HepG2 (cell line): ENCODE data around the gene CECR2. TPM values are rescaled to one million over a fixed set of nuclear protein-coding genes. Genes with fewer than 3 reads are reported as not detected.

Experiments
- ATAC-seq: fragments of 200-7000 bp; cut with Tn5 transposase; 3 replicates; pipeline ENCODE4 v1.9.1; 2020; ENCODE audit warnings: mild to moderate bottlenecking, moderate library complexity
- BruUV-seq: library from RNA; stranded (reverse); fragments of 400-500 nt; replicated peaks from 2 replicates; lab custom pipeline; 2021; lab: Mats Ljungman, UMichigan
- CTCF ChIA-PET: fragments of 300-600 bp; formaldehyde crosslinking; extraction: SDS; loops from one replicate; lab custom pipeline; 2021; ENCODE audit warnings: low total read pairs, inconsistent platforms, low intra/inter-chr PET ratio; lab: Yijun Ruan, JAX
- POLR2A ChIA-PET: fragments of 350-600 bp; sonication (Branson Sonifier 250); formaldehyde crosslinking; loops from one replicate; lab custom pipeline; 2020; ENCODE audit warnings: antibody characterized with exemption, inconsistent platforms; lab: Yijun Ruan, JAX
- DNase-seq: peaks from one replicate; pipeline ENCODE4 v3.0.0-alpha.2; 2015; ENCODE audit warnings: low spot score
- FAIRE-seq: peaks from 3 replicates; lab custom pipeline; 2011; peaks lifted over from hg19 to GRCh38; lab: Jason Lieb, UNC
- H2AFZ ChIP-seq: one replicate; pipeline ENCODE4 v1.6.1; 2011; ENCODE audit warnings: low read length, inconsistent platforms
- H3K27ac ChIP-seq: fragments of 300-600 bp; 3 replicates; pipeline ENCODE4 v1.8.0; 2011; ENCODE audit warnings: mixed run types, mild to moderate bottlenecking, mixed read lengths, low read length, inconsistent platforms; ENCODE audit not compliant: insufficient read depth; ENCODE audit errors: extremely low read length
- H3K27me3 ChIP-seq, 2 experiments: fragments of 200-600 bp in 1 of 2; 2 replicates in 1 of 2; 3 replicates in 1 of 2; pipeline versions ENCODE4 v1.6.0 to v1.8.0; 2011; ENCODE audit warnings: low read length in 2 of 2, mild to moderate bottlenecking in 2 of 2, moderate library complexity in 2 of 2, inconsistent platforms in 1 of 2; ENCODE audit not compliant: insufficient read depth in 2 of 2, control insufficient read depth in 1 of 2
- H3K36me3 ChIP-seq, 2 experiments: fragments of 200-600 bp in 1 of 2; replicated peaks in 1 of 2; 2 replicates in 1 of 2; 3 replicates in 1 of 2; pipeline versions ENCODE4 v1.5.1 to v1.8.0; 2011; ENCODE audit warnings: low read length in 2 of 2, inconsistent platforms in 1 of 2; ENCODE audit not compliant: insufficient read depth in 2 of 2, control insufficient read depth in 1 of 2
- H3K4me1 ChIP-seq: 2 replicates; pipeline ENCODE4 v1.5.1; 2012; ENCODE audit warnings: low read length, inconsistent platforms; ENCODE audit not compliant: insufficient read depth
- H3K4me2 ChIP-seq: 2 replicates; pipeline ENCODE4 v1.6.0; 2011; ENCODE audit warnings: low read depth, low read length, inconsistent platforms
- H3K4me3 ChIP-seq, 3 experiments: fragments of 200-600 bp in 1 of 3; sonication (generic), shearing (Covaris generic) in 1 of 3; replicated peaks in 1 of 3; 2 replicates each; pipeline ENCODE4 v1.5.1; 2011 to 2016; ENCODE audit warnings: low read length in 3 of 3, inconsistent platforms in 2 of 3, low read depth in 2 of 3, mild to moderate bottlenecking in 2 of 3, control low read depth in 1 of 3, mixed read lengths in 1 of 3; ENCODE audit not compliant: insufficient read depth in 1 of 3
- H3K79me2 ChIP-seq: one replicate; pipeline ENCODE4 v1.6.1; 2011; ENCODE audit warnings: low read length, inconsistent platforms; ENCODE audit not compliant: insufficient read depth
- H3K9ac ChIP-seq: 2 replicates; pipeline ENCODE4 v1.6.0; 2011; ENCODE audit warnings: mild to moderate bottlenecking, low read depth, low read length, inconsistent platforms; ENCODE audit not compliant: insufficient read depth
- H3K9me3 ChIP-seq: 2 replicates; pipeline ENCODE4 v1.5.1; 2012; ENCODE audit warnings: mild to moderate bottlenecking, low read length
- H4K20me1 ChIP-seq: 2 replicates; pipeline ENCODE4 v1.6.0; 2011; ENCODE audit warnings: inconsistent platforms, mild to moderate bottlenecking, low read length, moderate library complexity; ENCODE audit not compliant: insufficient read depth
- ASH2L ChIP-seq: fragments of 300-600, 200-600 bp; sonication (generic); IDR thresholded peaks from 2 replicates; pipeline ENCODE4 v1.7.0; 2017; ENCODE audit warnings: low read depth, mild to moderate bottlenecking, moderate library complexity, mixed read lengths, low read length; ENCODE audit not compliant: insufficient read length
- ATF6 ChIP-seq: sonication (generic); formaldehyde crosslinking; conservative IDR thresholded peaks from 2 replicates; pipeline ENCODE4 v1.4.0; 2020; ENCODE audit warnings: missing genetic modification reagents
- LCORL ChIP-seq, 2 experiments: fragments of 450-650 bp in 1 of 2; sonication (generic) in 1 of 2; formaldehyde crosslinking in 1 of 2; IDR thresholded peaks; 2 replicates each; pipeline versions ENCODE4 v1.5.0 to v1.6.1; 2017 to 2020; ENCODE audit warnings: antibody characterized with exemption in 1 of 2, missing genetic modification reagents in 1 of 2
- NFKBIZ ChIP-seq: IDR thresholded peaks from 2 replicates; pipeline ENCODE4 v1.6.1; 2018; ENCODE audit warnings: missing genetic modification reagents, missing compliant biosample characterization
- NR2F2 ChIP-seq: IDR thresholded peaks from 2 replicates; pipeline ENCODE4 v1.6.1; 2012; ENCODE audit warnings: low read depth, inconsistent platforms, borderline replicate concordance
- TEAD3 ChIP-seq: optimal IDR thresholded peaks from 2 replicates; pipeline ENCODE3; 2016; ENCODE audit warnings: borderline replicate concordance
- ZBTB7A ChIP-seq: sonication (generic); formaldehyde crosslinking; IDR thresholded peaks from 2 replicates; pipeline ENCODE4 v1.8.0; 2022; ENCODE audit warnings: mild to moderate bottlenecking, missing genetic modification reagents
- ZNF136 ChIP-seq: sonication (generic); formaldehyde crosslinking; IDR thresholded peaks from 2 replicates; pipeline ENCODE4 v1.8.1; 2022; ENCODE audit warnings: low read depth, mild to moderate bottlenecking, moderate library complexity, missing genetic modification reagents
- ZNF280D ChIP-seq: sonication (generic); formaldehyde crosslinking; IDR thresholded peaks from 2 replicates; pipeline ENCODE4 v1.5.1; 2020; ENCODE audit warnings: mild to moderate bottlenecking, missing genetic modification reagents
- ZNF747 ChIP-seq: sonication (generic); formaldehyde crosslinking; IDR thresholded peaks from 2 replicates; pipeline ENCODE4 v1.8.1; 2023; ENCODE audit warnings: missing genetic modification reagents, mild to moderate bottlenecking, borderline replicate concordance
- ZSCAN12 ChIP-seq: sonication (generic); formaldehyde crosslinking; IDR thresholded peaks from 2 replicates; pipeline ENCODE4 v1.9.0; 2021; ENCODE audit warnings: mild to moderate bottlenecking, missing genetic modification reagents
- WGBS: methylation state at CpG from one replicate; pipeline ENCODE4 v1.1.6; 2017; ENCODE audit warnings: low lambda C conversion rate; 5-methylcytosine and 5-hydroxymethylcytosine counted together
- in situ Hi-C: cut with HindIII; loops from 2 replicates; pipeline ENCODE4 v1.10.0; 2017; ENCODE audit warnings: low pct_unique_long_range_greater_than_20kb; ENCODE audit not compliant: extremely low pct_ligation_motif_present
- intact Hi-C: fragments of 100-400 bp; cut with micrococcal nuclease; formaldehyde crosslinking; loops from one replicate; pipeline ENCODE4 v1.10.0; 2022; ENCODE audit not compliant: unreplicated experiment
- polyA plus RNA-seq, 8 experiments: library from polyadenylated mRNA; depleted of rRNA in 3 of 8; stranded (reverse) in 7 of 8; unstranded in 1 of 8; fragments of >200 nt; fragmentation: Illumina TruSeq in 4 of 8; extraction: Trizol in 4 of 8; gene quantifications; 2 replicates each; pipeline versions ENCODE4 v1.2.1 to v1.2.3, GENCODE V29; 2011 to 2016; ENCODE audit warnings: low read depth in 4 of 8, missing spikeins in 1 of 8, mixed read lengths in 1 of 8; ENCODE audit not compliant: insufficient read depth in 1 of 8
- total RNA-seq, 5 experiments: library from RNA; depleted of rRNA; stranded (reverse); fragments of >200 nt; fragmentation: Illumina TruSeq; extraction: Trizol; gene quantifications; 2 replicates each; pipeline ENCODE4 v1.2.3, GENCODE V29; 2016; ENCODE audit warnings: low read depth in 1 of 5

Gene CECR2
- total and polyA plus RNA-seq, 2 of the 13 experiments (the other 11 are each of a cell fraction or from before 2014, with no cell fraction given) = not detected

GRCh38 chr22:17523925-17524324 lies 154.7 kb downstream of the CECR2 start:
- Histone ChIP-seq H3K79me2 (no peaks in the 10 kb centered on the region), H3K27me3 (peaks cover 0 to 21% of the 10 kb centered on the region in 2 experiments; a peak in 2 of 5 replicates), H3K36me3 (no peaks in the 10 kb centered on the region), H3K4me2 (no peak overlapping the region), H3K9ac (no peak overlapping the region), H2AFZ (no peak overlapping the region), H3K4me3 (no peak overlapping the region), H3K4me1 (peaks cover 5% of the 10 kb centered on the region; the same call in 1 of the 2 replicates), H3K9me3 (no peaks in the 10 kb centered on the region), H3K27ac (no peak overlapping the region), H4K20me1 (no peaks in the 10 kb centered on the region)
- FAIRE-seq = no peak
- intact Hi-C loops (no loop called here), in situ Hi-C loops (no loop called here)
- BruUV-seq = no TSS peak
- TF ChIP-seq ZBTB7A (CRISPR knock-in tag) (no peak), ZNF747 (no peak), ATF6 (CRISPR knock-in tag) (no peak), ZNF136 (CRISPR knock-in tag) (no peak), ZSCAN12 (CRISPR knock-in tag) (no peak), TEAD3 (CRISPR knock-in tag) (no peak), NR2F2 (no peak), LCORL (IDR thresholded peaks at IDR 0.05) (no peak), LCORL (CRISPR knock-in tag; IDR thresholded peaks at IDR 0.05) (no peak), ZNF280D (CRISPR knock-in tag) (no peak), NFKBIZ (CRISPR knock-in tag) (no peak), ASH2L (no peak)
- ChIA-PET CTCF (no interaction called here), POLR2A (no interaction called here)
- ATAC-seq = no peak
- 30% methylated on average over 10 of the region's 10 CpGs for WGBS
- DNase-seq = no peak
